ENCODE results near the gene SYNJ1.

DNA sequence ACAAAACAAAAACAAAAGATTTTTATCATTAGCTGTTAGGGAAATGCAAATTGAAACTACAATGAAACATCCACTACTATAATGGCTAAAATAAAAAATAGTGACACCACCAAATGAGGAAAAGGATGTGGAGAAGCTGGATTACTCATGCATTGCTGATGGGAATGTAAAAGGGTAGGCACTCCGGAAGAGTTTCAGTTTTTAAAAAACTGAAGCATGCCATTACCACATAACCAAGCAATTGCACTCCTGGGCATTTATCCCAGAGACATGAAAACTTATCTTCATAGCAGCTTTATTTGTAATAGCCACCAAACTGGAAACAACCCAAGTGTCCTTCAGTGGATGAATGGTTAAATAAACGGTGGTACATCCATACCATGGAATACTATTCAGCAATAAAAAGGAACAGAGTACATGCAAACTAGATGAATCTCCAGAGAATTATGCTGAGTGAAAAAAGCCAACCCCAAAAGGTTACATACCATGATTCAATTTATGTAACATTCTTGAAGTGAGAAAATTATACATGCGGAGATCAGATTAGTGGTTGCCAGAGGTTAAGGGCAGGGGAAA, 101.1 kb downstream of the SYNJ1 start:
- TF ChIP-seq, protein P1, sequence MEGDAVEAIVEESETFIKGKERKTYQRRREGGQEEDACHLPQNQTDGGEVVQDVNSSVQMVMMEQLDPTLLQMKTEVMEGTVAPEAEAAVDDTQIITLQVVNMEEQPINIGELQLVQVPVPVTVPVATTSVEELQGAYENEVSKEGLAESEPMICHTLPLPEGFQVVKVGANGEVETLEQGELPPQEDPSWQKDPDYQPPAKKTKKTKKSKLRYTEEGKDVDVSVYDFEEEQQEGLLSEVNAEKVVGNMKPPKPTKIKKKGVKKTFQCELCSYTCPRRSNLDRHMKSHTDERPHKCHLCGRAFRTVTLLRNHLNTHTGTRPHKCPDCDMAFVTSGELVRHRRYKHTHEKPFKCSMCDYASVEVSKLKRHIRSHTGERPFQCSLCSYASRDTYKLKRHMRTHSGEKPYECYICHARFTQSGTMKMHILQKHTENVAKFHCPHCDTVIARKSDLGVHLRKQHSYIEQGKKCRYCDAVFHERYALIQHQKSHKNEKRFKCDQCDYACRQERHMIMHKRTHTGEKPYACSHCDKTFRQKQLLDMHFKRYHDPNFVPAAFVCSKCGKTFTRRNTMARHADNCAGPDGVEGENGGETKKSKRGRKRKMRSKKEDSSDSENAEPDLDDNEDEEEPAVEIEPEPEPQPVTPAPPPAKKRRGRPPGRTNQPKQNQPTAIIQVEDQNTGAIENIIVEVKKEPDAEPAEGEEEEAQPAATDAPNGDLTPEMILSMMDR (conservative IDR thresholded peaks at IDR 0.05), result no peak
- TF ChIP-seq ZFX (IDR thresholded peaks at IDR 0.05), result no peak

All from C4-2B (cell line).